HepG2 (cell line): ENCODE data around the gene TRIM8. TPM values are rescaled to one million over a fixed set of nuclear protein-coding genes. Genes with fewer than 3 reads are reported as not detected.

Experiments
- KLF12 ChIP-seq: sonication (generic); formaldehyde crosslinking; IDR thresholded peaks from 2 replicates; pipeline ENCODE4 v1.4.0; 2020; ENCODE audit warnings: missing genetic modification reagents, borderline replicate concordance
- NONO ChIP-seq, 2 experiments: fragments of 450-650 bp in 1 of 2; sonication (generic) in 1 of 2; formaldehyde crosslinking in 1 of 2; IDR thresholded peaks in 1 of 2; conservative IDR thresholded peaks in 1 of 2; 2 replicates each; pipeline versions ENCODE4 v1.6.1 to v1.8.0; 2017 to 2022; ENCODE audit warnings: mild to moderate bottlenecking in 1 of 2, missing genetic modification reagents in 1 of 2, moderate library complexity in 1 of 2
- ZBTB21 ChIP-seq: sonication (generic); formaldehyde crosslinking; IDR thresholded peaks from 2 replicates; pipeline ENCODE4 v1.4.0; 2020; ENCODE audit warnings: missing genetic modification reagents
- ZNF180 ChIP-seq: sonication (generic); formaldehyde crosslinking; IDR thresholded peaks from 2 replicates; pipeline ENCODE4 v1.4.0; 2020; ENCODE audit warnings: low read depth, missing genetic modification reagents, borderline replicate concordance
- ZNF30 ChIP-seq: sonication (generic); formaldehyde crosslinking; IDR thresholded peaks from 2 replicates; pipeline ENCODE4 v1.5.0; 2020; ENCODE audit warnings: mild to moderate bottlenecking, missing genetic modification reagents
- ZNF326 ChIP-seq: sonication (generic); formaldehyde crosslinking; IDR thresholded peaks from 2 replicates; pipeline ENCODE4 v1.4.0; 2020; ENCODE audit warnings: missing genetic modification reagents, borderline replicate concordance
- ZNF441 ChIP-seq: sonication (generic); formaldehyde crosslinking; IDR thresholded peaks from 2 replicates; pipeline ENCODE4 v1.7.0; 2021; ENCODE audit warnings: missing genetic modification reagents, borderline replicate concordance
- ZNF460 ChIP-seq: sonication (generic); formaldehyde crosslinking; IDR thresholded peaks from 2 replicates; pipeline ENCODE4 v1.5.1; 2020; ENCODE audit warnings: missing genetic modification reagents, mild to moderate bottlenecking, borderline replicate concordance
- ZNF674 ChIP-seq: sonication (generic); formaldehyde crosslinking; IDR thresholded peaks from 2 replicates; pipeline ENCODE4 v1.5.0; 2020; ENCODE audit warnings: low read depth, mild to moderate bottlenecking, missing genetic modification reagents
- polyA plus RNA-seq, 8 experiments: library from polyadenylated mRNA; depleted of rRNA in 3 of 8; stranded (reverse) in 7 of 8; unstranded in 1 of 8; fragments of >200 nt; fragmentation: Illumina TruSeq in 4 of 8; extraction: Trizol in 4 of 8; gene quantifications; 2 replicates each; pipeline versions ENCODE4 v1.2.1 to v1.2.3, GENCODE V29; 2011 to 2016; ENCODE audit warnings: low read depth in 4 of 8, missing spikeins in 1 of 8, mixed read lengths in 1 of 8; ENCODE audit not compliant: insufficient read depth in 1 of 8
- total RNA-seq, 5 experiments: library from RNA; depleted of rRNA; stranded (reverse); fragments of >200 nt; fragmentation: Illumina TruSeq; extraction: Trizol; gene quantifications; 2 replicates each; pipeline ENCODE4 v1.2.3, GENCODE V29; 2016; ENCODE audit warnings: low read depth in 1 of 5
- TF ChIP-seq, protein P1 (sequence below): sonication (generic); formaldehyde crosslinking; IDR thresholded peaks from 2 replicates; pipeline ENCODE4 v1.4.0; 2020; ENCODE audit warnings: missing genetic modification reagents, borderline replicate concordance
- TF ChIP-seq, protein P2 (sequence below): sonication (generic); formaldehyde crosslinking; IDR thresholded peaks from one replicate; pipeline ENCODE4 v1.5.1; 2020; ENCODE audit warnings: mild to moderate bottlenecking, missing genetic modification reagents; ENCODE audit errors: not compliant biosample characterization
- TF ChIP-seq, protein P3 (sequence below): sonication (generic); formaldehyde crosslinking; conservative IDR thresholded peaks from 2 replicates; pipeline ENCODE4 v1.4.0; 2020; ENCODE audit warnings: missing genetic modification reagents

TRIM8 gene
- total and polyA plus RNA-seq, 2 of the 13 experiments (the other 11 are each of a cell fraction or from before 2014, with no cell fraction given), result 38.9 to 66.5 TPM

DNA sequence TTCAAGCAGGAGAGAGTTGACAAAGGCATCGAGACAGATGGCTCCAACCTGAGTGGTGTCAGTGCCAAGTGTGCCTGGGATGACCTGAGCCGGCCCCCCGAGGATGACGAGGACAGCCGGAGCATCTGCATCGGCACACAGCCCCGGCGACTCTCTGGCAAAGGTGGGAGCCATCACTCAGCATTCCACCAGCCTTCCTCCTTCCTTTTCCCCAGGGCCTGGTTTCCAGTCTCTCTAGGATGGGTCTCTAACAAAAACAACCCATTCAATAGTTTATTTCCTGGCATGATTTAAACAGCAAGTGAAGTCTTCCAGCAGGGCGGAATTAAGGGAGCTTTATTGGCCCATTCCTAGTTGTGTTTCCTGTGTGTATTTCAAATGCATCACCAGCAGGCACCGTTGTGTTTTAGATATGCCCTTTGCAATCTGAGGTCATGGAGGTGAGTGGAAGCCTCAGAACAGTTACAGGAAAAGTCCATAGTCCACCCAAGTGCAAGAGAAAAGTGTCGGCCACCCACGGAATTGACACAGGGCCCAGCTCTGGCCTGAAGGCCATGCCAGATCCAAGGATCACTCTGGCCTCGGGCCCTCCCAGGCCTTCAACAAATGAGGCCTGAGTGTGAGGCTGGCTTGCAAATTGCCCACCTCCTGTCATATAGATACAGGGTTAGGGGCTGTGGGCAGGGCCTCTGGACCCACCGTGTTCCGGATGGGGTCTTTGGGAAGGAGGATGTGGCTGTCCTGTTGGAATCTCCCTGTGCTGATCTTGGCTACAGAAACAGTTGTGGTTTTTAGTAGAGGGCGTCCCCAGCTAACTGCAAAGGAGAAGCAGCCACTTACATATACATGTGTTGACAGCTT is 46.9 kb upstream of the TRIM8 start (continued):
- TF ChIP-seq, protein P1, sequence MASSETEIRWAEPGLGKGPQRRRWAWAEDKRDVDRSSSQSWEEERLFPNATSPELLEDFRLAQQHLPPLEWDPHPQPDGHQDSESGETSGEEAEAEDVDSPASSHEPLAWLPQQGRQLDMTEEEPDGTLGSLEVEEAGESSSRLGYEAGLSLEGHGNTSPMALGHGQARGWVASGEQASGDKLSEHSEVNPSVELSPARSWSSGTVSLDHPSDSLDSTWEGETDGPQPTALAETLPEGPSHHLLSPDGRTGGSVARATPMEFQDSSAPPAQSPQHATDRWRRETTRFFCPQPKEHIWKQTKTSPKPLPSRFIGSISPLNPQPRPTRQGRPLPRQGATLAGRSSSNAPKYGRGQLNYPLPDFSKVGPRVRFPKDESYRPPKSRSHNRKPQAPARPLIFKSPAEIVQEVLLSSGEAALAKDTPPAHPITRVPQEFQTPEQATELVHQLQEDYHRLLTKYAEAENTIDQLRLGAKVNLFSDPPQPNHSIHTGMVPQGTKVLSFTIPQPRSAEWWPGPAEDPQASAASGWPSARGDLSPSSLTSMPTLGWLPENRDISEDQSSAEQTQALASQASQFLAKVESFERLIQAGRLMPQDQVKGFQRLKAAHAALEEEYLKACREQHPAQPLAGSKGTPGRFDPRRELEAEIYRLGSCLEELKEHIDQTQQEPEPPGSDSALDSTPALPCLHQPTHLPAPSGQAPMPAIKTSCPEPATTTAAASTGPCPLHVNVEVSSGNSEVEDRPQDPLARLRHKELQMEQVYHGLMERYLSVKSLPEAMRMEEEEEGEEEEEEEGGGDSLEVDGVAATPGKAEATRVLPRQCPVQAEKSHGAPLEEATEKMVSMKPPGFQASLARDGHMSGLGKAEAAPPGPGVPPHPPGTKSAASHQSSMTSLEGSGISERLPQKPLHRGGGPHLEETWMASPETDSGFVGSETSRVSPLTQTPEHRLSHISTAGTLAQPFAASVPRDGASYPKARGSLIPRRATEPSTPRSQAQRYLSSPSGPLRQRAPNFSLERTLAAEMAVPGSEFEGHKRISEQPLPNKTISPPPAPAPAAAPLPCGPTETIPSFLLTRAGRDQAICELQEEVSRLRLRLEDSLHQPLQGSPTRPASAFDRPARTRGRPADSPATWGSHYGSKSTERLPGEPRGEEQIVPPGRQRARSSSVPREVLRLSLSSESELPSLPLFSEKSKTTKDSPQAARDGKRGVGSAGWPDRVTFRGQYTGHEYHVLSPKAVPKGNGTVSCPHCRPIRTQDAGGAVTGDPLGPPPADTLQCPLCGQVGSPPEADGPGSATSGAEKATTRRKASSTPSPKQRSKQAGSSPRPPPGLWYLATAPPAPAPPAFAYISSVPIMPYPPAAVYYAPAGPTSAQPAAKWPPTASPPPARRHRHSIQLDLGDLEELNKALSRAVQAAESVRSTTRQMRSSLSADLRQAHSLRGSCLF (CRISPR knock-in tag), result no peak
- TF ChIP-seq ZNF30 (CRISPR knock-in tag), result no peak
- TF ChIP-seq, protein P2, sequence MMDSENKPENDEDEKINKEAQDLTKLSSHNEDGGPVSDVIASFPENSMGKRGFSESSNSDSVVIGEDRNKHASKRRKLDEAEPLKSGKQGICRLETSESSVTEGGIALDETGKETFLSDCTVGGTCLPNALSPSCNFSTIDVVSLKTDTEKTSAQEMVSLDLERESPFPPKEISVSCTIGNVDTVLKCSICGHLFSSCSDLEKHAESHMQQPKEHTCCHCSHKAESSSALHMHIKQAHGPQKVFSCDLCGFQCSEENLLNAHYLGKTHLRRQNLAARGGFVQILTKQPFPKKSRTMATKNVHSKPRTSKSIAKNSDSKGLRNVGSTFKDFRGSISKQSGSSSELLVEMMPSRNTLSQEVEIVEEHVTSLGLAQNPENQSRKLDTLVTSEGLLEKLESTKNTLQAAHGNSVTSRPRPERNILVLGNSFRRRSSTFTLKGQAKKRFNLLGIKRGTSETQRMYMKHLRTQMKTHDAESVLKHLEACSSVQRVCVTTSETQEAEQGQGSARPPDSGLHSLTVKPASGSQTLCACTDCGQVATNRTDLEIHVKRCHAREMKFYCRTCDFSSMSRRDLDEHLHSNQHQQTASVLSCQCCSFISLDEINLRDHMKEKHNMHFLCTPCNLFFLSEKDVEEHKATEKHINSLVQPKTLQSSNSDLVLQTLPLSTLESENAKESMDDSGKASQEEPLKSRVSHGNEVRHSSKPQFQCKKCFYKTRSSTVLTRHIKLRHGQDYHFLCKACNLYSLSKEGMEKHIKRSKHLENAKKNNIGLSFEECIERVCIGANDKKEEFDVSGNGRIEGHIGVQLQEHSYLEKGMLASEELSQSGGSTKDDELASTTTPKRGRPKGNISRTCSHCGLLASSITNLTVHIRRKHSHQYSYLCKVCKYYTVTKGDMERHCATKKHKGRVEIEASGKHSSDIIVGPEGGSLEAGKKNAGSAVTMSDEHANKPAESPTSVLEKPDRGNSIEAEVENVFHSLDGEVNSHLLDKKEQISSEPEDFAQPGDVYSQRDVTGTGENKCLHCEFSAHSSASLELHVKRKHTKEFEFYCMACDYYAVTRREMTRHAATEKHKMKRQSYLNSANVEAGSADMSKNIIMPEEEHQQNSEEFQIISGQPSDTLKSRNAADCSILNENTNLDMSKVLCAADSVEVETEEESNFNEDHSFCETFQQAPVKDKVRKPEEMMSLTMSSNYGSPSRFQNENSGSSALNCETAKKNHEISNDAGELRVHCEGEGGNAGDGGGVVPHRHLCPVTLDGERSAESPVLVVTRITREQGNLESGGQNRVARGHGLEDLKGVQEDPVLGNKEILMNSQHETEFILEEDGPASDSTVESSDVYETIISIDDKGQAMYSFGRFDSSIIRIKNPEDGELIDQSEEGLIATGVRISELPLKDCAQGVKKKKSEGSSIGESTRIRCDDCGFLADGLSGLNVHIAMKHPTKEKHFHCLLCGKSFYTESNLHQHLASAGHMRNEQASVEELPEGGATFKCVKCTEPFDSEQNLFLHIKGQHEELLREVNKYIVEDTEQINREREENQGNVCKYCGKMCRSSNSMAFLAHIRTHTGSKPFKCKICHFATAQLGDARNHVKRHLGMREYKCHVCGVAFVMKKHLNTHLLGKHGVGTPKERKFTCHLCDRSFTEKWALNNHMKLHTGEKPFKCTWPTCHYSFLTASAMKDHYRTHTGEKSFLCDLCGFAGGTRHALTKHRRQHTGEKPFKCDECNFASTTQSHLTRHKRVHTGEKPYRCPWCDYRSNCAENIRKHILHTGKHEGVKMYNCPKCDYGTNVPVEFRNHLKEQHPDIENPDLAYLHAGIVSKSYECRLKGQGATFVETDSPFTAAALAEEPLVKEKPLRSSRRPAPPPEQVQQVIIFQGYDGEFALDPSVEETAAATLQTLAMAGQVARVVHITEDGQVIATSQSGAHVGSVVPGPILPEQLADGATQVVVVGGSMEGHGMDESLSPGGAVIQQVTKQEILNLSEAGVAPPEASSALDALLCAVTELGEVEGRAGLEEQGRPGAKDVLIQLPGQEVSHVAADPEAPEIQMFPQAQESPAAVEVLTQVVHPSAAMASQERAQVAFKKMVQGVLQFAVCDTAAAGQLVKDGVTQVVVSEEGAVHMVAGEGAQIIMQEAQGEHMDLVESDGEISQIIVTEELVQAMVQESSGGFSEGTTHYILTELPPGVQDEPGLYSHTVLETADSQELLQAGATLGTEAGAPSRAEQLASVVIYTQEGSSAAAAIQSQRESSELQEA (CRISPR knock-in tag), result no peak
- no peak; the same call in 1 of the 2 replicates for TF ChIP-seq ZNF460 (CRISPR knock-in tag)
- TF ChIP-seq NONO (IDR thresholded peaks at IDR 0.05), result no peak
- TF ChIP-seq NONO (CRISPR knock-in tag; conservative IDR thresholded peaks at IDR 0.05), result 0 out of 2 replicates have a peak, but pooled peaks have one; percentile 37
- TF ChIP-seq ZNF326 (CRISPR knock-in tag), result no peak
- TF ChIP-seq ZNF180 (CRISPR knock-in tag), result no peak
- no peak for TF ChIP-seq ZBTB21
- peak; percentile 80; the same call in 1 of the 2 replicates for TF ChIP-seq KLF12 (CRISPR knock-in tag)
- TF ChIP-seq ZNF674, result no peak
- TF ChIP-seq, protein P3, sequence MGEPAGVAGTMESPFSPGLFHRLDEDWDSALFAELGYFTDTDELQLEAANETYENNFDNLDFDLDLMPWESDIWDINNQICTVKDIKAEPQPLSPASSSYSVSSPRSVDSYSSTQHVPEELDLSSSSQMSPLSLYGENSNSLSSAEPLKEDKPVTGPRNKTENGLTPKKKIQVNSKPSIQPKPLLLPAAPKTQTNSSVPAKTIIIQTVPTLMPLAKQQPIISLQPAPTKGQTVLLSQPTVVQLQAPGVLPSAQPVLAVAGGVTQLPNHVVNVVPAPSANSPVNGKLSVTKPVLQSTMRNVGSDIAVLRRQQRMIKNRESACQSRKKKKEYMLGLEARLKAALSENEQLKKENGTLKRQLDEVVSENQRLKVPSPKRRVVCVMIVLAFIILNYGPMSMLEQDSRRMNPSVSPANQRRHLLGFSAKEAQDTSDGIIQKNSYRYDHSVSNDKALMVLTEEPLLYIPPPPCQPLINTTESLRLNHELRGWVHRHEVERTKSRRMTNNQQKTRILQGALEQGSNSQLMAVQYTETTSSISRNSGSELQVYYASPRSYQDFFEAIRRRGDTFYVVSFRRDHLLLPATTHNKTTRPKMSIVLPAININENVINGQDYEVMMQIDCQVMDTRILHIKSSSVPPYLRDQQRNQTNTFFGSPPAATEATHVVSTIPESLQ, result 0 out of 2 replicates have a peak, but pooled peaks have one; percentile 68
- peak; percentile 82; the same call in 1 of the 2 replicates for TF ChIP-seq ZNF441
